ENCODE results near the gene HINT2.

- no peak for TF ChIP-seq EP300 (IDR thresholded peaks at IDR 0.05)
- TF ChIP-seq CTCF (IDR thresholded peaks at IDR 0.05): no peak
- no peak for TF ChIP-seq POLR2A (IDR thresholded peaks at IDR 0.05)
Measured at GRCh38 chr9:35831040-35831439, 16.2 kb upstream of the HINT2 start.

All from upper lobe of left lung (tissue), 4 donors.